GM19025 (cell line): ENCODE data around the gene TBC1D5.
A peak's percentile ranks its signal among the peaks of the same experiment; 100 is the strongest.

ENCODE experiments used
- ATAC-seq: cut with Tn5 transposase; IDR thresholded peaks from one replicate; pipeline ENCODE4 v1.9.1; 2021; ENCODE audit warnings: mild to moderate bottlenecking, low read depth, moderate library complexity; ENCODE audit not compliant: unreplicated experiment

Gene TBC1D5

DNA sequence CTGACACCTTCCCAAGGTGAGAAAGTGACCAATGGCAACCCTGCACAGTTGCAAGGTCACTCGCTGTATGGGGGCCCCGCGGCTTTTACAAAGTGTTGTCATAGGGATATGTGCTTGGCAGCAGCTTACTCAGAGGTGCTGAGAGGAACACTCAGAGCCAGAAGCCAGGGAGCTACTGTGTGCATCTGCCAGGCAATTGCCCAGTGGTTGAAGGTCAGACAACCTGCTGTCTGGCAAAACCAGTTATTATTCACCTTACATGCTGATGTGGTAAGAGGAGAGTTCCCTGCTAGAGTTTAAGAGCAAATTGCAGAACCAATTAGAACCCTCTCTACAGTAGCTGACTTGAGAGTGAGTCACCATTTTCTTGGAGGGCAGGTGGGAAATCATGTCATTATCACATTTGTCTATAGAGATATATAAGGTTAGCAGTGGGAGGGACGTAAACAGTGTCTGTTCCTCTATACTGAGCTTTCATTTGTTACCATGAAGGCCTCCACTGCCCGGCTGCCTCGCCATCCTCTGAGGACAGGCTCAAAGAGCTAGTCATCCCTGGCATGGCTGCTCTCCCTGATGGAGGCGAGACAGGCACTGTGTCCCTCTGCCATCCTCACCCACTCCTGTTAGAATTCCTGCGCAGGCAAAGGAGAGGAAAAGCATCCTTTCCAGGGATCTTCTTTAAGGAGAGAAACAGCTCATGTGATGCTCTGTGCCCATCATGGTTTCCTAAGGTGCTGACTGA, 583.3 kb downstream of the TBC1D5 start:
- no peak for ATAC-seq

DNA sequence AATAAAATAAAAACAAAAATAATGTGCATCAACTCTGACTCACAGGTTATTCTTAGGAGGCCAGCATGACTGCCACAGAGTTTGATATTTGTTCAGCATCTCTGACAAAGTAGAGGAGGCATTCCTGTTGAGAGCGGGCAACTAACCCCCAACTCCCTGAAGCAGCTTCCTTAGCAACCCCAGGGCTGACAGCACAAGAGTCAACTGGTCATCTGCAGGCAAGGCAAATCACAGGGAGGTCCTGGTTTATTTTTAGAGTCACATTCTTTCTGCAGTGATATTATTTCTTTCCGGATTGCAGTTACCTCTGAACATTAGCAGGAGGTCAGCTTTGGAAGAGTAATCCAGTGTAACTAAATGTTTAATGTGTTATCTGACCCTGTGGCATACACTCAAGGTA, 584.7 kb downstream of the TBC1D5 start:
- no peak for ATAC-seq

DNA sequence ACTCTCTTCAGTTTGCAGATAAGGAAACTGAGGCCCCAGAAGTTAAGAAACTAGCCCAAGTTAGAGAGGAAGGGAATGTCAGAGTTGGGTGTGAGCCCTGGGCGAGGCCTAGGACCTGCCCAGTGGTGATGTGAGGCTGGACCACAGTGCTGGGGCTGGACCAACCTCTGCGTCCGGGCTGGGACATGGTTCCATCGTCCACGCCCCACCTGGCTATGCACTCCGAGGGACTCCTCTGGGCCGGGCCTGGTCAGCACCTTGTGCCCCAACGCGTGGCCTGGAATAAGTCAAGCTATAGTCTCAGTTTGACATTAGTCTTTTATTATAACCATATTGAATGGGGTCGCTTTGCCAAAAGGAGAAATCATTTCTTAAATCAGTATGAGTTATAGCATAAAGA, 585.6 kb downstream of the TBC1D5 start:
- ATAC-seq: no peak

DNA sequence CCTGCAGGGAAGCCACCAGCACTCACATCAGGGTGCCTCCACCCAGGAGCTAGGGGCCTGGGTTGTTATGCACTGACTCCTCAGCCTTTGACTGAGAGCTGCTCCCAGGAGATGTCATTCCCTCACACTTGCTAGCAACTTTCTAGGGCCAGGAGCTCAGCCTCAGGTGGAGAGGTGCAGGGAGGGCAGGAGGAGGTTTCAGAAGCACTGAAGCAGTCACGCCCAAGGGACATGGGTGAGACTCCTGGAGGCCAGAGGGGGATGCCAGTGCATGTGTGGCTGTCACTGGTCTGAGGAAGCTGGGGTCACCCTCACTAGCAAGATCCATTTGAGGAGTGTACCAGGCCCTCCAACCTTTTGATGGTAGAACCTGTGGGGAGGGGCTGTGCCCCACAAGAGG, 586.5 kb downstream of the TBC1D5 start:
- no peak for ATAC-seq

DNA sequence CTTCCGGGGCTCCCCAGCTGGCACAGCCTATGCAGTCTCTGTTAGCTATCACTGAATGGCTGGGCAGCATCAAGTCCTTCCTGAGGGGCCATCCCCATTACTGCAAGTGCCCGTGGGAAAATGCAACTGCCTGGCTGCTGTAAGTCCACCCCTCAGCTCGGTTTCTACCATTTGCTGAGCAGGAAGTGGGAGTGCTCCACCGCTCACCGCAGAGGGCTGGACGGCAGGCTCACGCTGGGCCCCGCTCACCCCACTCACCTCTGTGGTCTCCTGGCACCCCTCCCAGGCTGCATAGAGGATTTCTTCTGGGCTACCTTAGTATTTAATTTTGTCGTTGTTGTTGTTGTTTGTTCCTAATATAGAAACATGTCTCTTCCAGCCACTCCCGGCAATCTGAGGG, 587.5 kb downstream of the TBC1D5 start:
- ATAC-seq: no peak

DNA sequence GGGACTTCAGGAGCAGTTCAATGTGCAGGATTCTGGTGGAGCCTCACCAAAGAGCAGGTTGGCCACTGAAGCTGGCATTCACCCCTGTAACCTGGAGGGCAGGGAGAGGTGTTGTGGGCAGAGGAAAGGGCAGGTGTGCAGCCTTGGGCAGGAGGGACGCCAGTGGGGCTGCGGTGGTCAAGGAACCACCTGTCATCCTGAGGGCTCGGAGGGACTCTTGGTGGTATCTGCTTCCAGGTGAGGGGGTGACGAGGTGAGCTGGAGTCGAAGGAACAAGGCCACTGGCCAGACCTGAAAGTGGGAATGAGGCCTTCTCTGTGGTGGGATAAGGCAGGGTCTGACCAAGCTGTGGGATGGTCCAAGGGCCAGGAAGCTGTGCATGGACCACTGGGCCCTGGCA, 588.2 kb downstream of the TBC1D5 start:
- no peak for ATAC-seq

DNA sequence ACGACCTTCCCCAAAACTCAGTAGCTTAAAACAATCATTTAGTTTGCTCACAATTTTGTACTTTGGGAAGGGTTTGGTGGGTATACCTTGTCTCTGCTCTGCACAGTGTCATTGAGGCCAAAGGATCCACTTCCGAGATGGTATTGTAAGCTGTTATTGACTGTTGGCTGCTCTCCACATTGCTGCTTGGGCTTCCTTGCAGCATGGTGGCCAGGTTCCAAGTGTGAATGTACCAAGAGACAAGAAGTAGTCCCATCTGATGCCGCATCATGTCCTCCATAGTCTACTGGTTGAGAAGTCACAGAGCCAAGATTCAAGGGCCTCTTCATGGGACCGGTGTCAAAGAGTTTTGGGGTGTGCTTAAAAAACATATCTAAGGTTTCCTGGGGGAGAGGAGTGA, 589.2 kb downstream of the TBC1D5 start:
- no peak for ATAC-seq

DNA sequence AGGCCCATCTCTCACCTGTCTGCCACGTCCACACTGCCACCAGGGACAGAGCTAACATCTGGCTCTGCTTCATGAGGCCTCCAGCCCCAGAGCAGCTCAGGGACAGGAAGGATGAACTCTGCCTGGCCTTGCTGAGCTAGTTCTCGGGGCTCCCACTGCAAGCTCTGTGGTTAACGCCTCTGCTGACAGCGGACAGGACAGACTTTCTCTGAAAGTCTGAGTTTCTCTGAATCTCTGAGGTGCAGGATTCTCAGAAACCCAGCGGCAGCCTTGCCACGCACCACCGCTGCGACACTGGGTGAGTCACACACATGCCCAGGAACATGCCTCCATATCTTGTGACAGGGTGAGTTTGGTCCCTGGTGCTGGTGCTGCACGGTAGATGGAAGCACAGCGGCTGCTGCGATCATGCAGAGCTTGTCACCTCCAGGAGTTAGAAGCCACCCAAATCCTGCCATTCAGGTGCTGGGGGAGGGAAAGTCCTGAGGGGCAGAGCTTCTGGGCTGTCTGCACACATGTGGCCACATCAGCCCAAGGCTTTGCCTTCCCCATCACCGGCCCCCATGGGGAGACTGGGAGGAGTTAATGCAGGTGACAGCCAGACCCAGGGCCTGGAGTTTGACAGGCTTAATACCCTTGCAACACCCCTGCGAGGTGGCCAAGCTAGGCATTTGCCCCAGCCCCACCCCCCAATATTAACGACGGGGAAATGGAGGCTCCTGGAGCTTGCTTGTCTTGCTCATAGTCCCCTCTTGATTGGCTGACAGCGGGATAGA, 590.6 kb downstream of the TBC1D5 start:
- ATAC-seq: peak; percentile 98

DNA sequence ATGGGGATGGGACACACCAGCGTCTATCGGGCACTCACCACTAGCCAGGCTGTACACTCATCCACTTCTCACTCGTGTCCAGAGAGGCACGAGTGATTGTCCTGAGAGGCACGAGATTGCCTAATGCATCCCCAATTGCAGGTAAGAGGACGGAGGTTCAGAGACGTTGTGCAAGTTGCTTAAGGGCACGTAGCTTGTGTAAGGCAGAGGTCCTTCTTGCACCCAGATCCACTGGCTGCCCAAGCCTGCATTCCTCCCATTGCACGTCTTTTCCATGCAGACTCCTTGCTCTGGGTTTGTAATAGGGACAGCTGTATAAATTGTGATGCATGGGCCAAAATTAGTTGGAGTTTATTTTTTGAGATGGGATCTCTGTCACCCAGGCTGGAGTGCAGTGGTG, 593.4 kb downstream of the TBC1D5 start:
- ATAC-seq: no peak

DNA sequence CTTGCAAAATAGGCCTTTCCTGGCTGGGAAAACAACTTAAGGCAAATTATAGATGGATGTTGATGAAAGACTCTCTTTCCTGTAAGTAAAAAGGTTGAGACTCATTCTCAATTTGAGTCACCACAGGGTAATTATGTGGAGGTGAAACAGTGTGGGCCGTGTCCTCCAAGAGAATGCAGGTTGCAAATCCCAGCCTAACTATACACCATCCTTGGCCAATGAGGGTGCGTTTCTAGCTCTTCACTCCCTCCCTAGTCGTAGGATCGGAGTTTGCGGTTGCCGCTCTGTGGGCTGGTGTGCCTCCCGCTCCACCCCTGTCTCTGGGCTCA, 597.8 kb downstream of the TBC1D5 start:
- no peak for ATAC-seq

DNA sequence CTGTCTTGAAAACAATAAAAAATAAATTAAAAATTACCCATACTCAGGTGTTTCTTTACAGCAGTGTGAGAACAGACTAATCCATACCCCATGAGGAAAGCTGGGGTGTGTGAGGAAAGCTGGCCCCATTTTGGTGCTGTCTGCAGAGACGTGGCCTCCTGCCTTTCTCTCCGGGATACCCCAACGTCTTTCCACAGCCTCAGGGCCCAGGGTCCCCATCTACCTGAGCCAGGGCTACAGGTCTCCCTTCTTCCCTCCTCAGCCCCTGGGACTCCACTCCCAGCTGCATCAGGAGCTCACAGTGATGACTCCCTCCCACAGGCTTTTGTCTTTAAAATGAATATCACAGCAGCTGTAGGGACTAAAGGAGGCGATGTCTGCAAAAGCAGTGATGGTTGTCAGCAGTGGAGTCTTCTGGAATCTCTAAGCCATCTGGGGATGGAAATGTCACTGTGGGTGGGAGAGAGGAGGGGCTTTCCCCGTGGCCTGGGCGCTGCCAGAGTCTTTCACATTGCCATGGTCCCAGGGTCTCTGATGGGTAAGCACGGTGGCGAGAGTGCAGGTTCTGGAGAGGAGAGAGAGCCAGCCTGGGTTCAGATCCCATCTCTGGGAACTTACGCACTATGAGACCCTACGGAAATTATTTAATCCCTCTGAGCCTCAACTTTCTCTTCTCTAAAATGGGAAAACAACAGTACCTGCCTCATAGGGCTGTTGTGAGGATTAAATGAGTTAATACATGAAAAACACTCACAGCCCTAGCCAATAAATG, 598.4 kb downstream of the TBC1D5 start:
- no peak for ATAC-seq

DNA sequence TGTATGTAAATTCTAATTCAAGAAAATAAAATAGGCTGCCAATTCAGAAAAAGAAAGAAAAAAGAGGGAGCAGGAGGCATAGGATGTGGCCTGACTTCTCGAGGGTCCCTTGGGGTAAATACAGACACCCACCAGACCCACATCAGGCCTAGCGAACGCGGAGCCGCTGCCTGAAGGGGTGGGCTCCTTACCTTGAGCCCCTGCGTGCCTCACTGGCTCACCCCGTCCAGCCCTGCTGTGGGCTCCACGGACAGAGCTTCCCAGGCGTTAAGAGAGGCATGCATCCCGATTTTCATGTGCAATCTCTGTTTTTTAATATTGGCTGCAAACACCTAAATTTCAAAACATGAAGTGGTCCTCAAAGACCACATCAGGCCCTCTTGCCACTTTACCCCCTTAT, 599.9 kb downstream of the TBC1D5 start:
- no peak for ATAC-seq

DNA sequence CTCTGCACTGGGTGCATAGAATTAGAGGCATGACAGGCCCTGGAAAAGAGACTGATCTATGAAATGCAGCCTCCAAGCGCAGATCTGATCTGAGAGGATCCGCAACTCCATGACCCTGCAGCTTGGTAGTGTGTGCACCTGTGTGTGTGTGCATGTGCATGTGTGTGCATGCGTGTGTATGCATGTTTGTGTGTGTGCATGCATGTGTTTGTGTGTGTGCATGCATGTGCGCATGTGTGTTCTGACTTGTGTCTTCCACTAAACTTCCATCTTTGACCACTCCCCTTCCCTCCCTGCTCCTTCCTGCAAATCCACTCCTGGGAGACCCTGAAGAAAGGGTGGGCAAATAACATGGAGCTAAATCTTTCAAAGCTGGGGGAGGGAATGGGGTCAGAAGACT, 600.7 kb downstream of the TBC1D5 start:
- ATAC-seq: no peak

DNA sequence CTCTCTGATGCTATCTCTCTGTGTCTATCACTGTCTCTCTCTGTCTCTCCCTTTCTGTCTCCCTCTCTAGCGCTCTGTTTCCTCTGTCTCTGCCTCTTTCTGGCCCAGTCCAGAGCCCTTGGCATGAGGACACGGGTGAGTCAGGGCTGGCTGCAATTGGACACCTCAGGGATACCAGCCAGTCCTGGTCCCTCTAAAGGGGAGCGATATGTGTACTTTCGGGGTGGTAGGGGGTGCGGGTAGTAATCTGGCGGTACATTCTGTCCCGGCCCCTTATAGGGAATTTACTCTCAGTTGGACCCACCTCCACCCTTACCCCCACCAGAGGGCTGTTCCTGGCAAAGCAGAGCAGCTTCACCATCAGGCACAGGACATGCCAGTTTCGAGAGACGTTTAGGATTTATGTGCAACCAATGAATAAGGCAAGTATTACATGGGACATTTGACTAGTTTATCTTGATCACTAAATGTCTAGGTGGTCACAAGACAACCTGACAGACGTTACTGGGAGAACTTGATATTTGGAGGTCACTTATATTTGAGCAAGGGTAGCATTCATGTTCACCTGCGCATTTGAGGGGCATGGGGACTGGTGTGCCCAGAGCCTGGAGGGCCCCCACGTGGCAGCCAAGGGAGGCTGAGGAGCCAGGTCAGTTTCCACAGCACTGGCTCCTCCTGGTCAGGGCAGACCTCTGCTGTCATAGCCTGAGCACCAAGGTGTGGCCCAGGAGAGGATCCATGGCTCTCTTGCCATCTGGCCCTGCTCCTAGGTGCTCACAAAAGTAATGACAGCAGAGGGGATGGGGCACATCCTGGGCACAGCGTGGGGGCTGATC, 601.5 kb downstream of the TBC1D5 start:
- no peak for ATAC-seq

DNA sequence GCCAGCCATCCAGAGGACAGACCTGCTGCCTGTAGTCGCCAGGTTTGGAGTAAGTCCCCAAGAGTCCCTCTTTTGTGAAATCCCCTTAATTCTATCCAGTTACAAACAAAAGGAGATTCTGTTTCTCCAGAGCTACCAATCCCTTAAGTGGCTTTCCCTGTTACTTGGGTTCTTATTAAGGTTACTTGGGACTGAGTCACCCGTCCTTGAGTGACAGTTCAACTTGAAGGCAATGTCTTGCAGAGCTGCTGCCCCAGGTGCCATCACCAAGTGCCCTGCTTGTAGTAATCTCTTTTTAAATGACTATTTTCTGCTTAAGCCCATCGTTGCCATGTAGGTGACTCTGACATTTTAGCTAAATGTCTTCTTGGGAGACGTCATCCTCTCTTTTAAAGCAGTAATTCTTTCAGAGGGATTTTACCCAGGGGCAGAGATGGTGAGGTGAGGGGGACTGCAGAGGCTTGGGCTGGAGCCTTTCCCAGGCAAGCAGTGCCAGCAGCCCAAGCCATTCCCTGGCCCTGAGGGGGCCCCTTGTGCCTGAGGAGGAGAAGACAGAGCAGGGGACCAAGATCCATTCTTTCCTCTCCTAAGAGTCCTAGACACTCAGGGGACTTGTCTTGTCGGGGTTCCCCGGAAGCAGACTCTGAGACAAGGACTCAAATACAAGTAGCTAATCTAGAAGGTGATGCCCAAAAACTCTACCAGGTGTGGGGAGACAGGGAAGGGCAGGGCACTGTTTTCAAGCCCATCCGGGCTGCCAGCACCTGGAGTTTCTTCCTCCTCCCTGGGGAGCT, 604.0 kb downstream of the TBC1D5 start:
- ATAC-seq: no peak

DNA sequence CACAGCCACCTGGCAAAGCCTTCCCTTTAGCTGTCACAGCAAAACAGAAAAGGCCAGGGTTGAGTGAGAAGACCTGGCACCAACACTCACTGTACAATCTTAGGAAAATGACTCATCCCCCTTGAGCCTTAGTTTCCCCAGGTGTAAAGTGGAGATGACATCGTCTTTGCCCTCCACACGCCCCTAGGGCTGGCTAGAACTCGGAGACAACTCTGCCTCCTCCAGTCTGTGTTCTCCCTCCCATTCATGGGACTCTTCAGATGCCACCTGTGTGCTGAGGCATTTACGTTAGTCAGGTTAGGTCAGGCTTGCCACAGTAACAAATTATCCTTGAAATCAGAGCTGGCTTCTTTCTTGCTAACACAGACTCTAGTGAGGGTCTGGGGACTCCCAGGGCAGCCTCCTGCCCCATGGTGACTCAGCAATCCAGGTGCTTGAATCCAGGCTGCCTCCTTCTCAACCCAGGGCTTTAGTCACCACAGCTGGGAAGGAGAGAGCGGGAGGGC, 605.1 kb downstream of the TBC1D5 start:
- ATAC-seq: no peak

DNA sequence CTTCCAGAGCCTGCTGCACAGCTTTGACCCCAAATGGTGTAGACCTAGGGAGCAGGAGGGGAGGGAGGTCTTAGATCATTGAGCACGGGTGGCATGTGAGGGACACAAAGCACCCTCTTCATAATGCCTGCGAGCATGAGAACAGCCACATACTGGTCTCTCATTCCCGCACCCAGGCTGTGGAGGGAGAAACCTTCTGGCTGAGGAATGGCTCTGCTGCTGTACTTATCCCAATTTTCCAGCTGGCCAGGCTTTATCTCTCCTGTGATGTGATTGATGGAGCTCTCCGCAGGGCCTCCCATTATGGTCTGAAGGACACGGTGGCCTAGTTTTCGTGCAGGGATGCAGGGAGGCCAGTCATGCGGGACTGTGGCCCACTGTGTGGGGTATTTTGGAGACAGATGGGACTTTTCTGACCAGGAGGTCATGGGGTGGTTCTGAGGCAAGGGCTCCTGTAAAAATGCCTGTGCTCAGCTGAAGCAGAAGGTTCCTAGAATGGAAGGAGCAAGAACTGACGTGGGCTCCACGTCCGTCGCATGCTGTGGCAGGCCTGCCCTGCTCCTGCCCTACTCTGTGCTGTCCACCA, 606.2 kb downstream of the TBC1D5 start:
- no peak for ATAC-seq

DNA sequence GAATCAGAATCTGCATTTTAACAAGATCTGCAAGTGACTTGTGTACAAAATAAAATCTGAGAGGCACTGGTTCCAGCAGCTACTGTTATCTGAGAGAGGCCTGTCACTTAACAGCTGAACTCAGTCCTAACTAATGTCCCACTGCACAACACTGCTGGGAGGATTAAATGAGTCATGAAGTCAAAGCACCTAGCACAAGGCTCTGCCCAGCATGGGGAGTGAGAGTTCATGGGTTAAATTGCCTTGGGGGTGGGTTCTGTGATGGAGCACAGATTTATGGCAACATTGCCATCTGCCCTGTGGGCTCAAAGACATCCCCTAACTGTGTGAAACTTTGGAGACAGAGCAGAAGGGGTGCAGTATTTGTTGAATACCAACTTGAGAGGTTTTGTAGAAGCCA, 606.7 kb downstream of the TBC1D5 start:
- ATAC-seq: no peak
